HCT116 (cell line): ENCODE data around the gene CCL7. TPM values are rescaled to one million over a fixed set of nuclear protein-coding genes. Genes with fewer than 3 reads are reported as not detected.

Experiments used
- ATAC-seq: fragments of 200-7000 bp; cut with Tn5 transposase; 2 replicates; pipeline ENCODE4 v1.9.1; 2020; ENCODE audit warnings: mild to moderate bottlenecking, moderate library complexity
- BruUV-seq: library from RNA; stranded (reverse); fragments of 400-500 nt; replicated peaks from 2 replicates; lab custom pipeline; 2021; lab: Mats Ljungman, UMichigan
- CTCF ChIA-PET: fragments of 300-600 bp; sonication (Branson Sonifier 250); formaldehyde crosslinking; loops from one replicate; lab custom pipeline; 2021; ENCODE audit warnings: antibody characterized with exemption; lab: Charles Lee
- POLR2A ChIA-PET: fragments of 300-600, 350-600 bp; sonication (Branson Sonifier 250); formaldehyde crosslinking; loops from one replicate; lab custom pipeline; 2021; ENCODE audit warnings: antibody characterized with exemption; lab: Charles Lee
- RAD21 ChIA-PET, 2 experiments: fragments of 300-600 bp; sonication (Branson Sonifier 250); formaldehyde crosslinking; loops; one replicate each; lab custom pipeline; 2023; ENCODE audit warnings: low total read pairs in 2 of 2; ENCODE audit not compliant: uncharacterized antibody in 2 of 2, unreplicated experiment in 2 of 2, low non-redundant PET in 1 of 2; lab: Charles Lee
- DNase-seq: peaks from one replicate; pipeline ENCODE4 v3.0.0-alpha.2; 2010; ENCODE audit warnings: low read depth, low spot score
- H2AFZ ChIP-seq: fragments of 200-600 bp; shearing (Covaris generic), sonication (generic); 2 replicates; pipeline ENCODE4 v1.6.1; 2017; ENCODE audit warnings: low read depth, mixed run types, mixed read lengths, antibody characterized with exemption, low read length; ENCODE audit not compliant: poor library complexity, severe bottlenecking
- H3K27ac ChIP-seq: 2 replicates; pipeline ENCODE4 v1.5.1; 2012; ENCODE audit warnings: low read depth, low read length
- H3K27me3 ChIP-seq: fragments of 200-600 bp; sonication (generic); 2 replicates; pipeline ENCODE4 v1.6.1; 2016; ENCODE audit warnings: mixed run types, low read length, mixed read lengths; ENCODE audit not compliant: insufficient read depth
- H3K36me3 ChIP-seq, 2 experiments: fragments of 200-500 bp in 1 of 2; fragments of 200-600 bp in 1 of 2; sonication (Bioruptor generic) in 1 of 2; sonication (generic) in 1 of 2; 2 replicates each; pipeline versions ENCODE4 v1.5.1 to v1.6.1; 2014 to 2016; ENCODE audit warnings: low read length in 2 of 2, inconsistent platforms in 1 of 2, mixed read lengths in 1 of 2, mixed run types in 1 of 2; ENCODE audit not compliant: insufficient read depth in 2 of 2, control insufficient read depth in 1 of 2
- H3K4me1 ChIP-seq, 2 experiments: fragments of 200-600 bp in 1 of 2; sonication (generic) in 1 of 2; 2 replicates each; pipeline versions ENCODE4 v1.5.1 to v1.6.1; 2012 to 2017; ENCODE audit warnings: low read length in 2 of 2, inconsistent platforms in 1 of 2, mild to moderate bottlenecking in 1 of 2, mixed read lengths in 1 of 2, mixed run types in 1 of 2, moderate library complexity in 1 of 2; ENCODE audit not compliant: insufficient read depth in 2 of 2, control insufficient read depth in 1 of 2
- H3K4me2 ChIP-seq: fragments of 200-600 bp; sonication (generic); 2 replicates; pipeline ENCODE4 v1.6.1; 2017; ENCODE audit warnings: mixed run types, low read length, mixed read lengths
- H3K4me3 ChIP-seq, 2 experiments: fragments of 200-600 bp in 1 of 2; sonication (generic) in 1 of 2; replicated peaks in 1 of 2; 2 replicates each; pipeline ENCODE4 v1.5.1; 2011 to 2016; ENCODE audit warnings: low read length in 2 of 2, control low read depth in 1 of 2, low read depth in 1 of 2, mild to moderate bottlenecking in 1 of 2, mixed read lengths in 1 of 2, mixed run types in 1 of 2
- H3K79me2 ChIP-seq: fragments of 200-600 bp; sonication (generic); 2 replicates; pipeline ENCODE4 v1.6.1; 2017; ENCODE audit warnings: mild to moderate bottlenecking, mixed run types, low read length, moderate library complexity, mixed read lengths; ENCODE audit not compliant: insufficient read depth
- H3K9ac ChIP-seq: fragments of 200-600 bp; sonication (generic); 2 replicates; pipeline ENCODE4 v1.6.1; 2016; ENCODE audit warnings: low read length, mixed read lengths
- H3K9me2 ChIP-seq: fragments of 200-600 bp; sonication (generic), shearing (Covaris generic); 2 replicates; pipeline ENCODE4 v1.6.1; 2017; ENCODE audit warnings: mixed run types, mild to moderate bottlenecking, moderate library complexity; ENCODE audit not compliant: insufficient read depth
- H3K9me3 ChIP-seq, 2 experiments: fragments of 200-500 bp in 1 of 2; fragments of 200-600 bp in 1 of 2; sonication (Bioruptor generic) in 1 of 2; sonication (generic) in 1 of 2; 2 replicates each; pipeline ENCODE4 v1.6.1; 2014 to 2017; ENCODE audit warnings: low read length in 2 of 2, mixed read lengths in 2 of 2, inconsistent platforms in 1 of 2, low read depth in 1 of 2, mild to moderate bottlenecking in 1 of 2, mixed run types in 1 of 2, moderate library complexity in 1 of 2; ENCODE audit not compliant: control insufficient read depth in 1 of 2, insufficient read depth in 1 of 2
- H4K20me1 ChIP-seq: fragments of 200-600 bp; sonication (generic), shearing (Covaris generic); 2 replicates; pipeline ENCODE4 v1.6.1; 2017; ENCODE audit warnings: mixed run types, mild to moderate bottlenecking, moderate library complexity; ENCODE audit not compliant: insufficient read depth
- CEBPB ChIP-seq: IDR thresholded peaks from 2 replicates; pipeline ENCODE4 v1.6.1; 2012; ENCODE audit warnings: low read depth
- EGR1 ChIP-seq: IDR thresholded peaks from 2 replicates; pipeline ENCODE4 v1.6.1; 2012; ENCODE audit warnings: low read depth
- EZH2 ChIP-seq: fragments of 200-600 bp; sonication (generic); IDR thresholded peaks from 2 replicates; pipeline ENCODE4 v1.6.1; 2017; ENCODE audit warnings: antibody characterized with exemption, mixed run types
- EZH2phosphoT487 ChIP-seq: fragments of 200-600 bp; IDR thresholded peaks from 2 replicates; pipeline ENCODE4 v1.6.1; 2018; ENCODE audit warnings: antibody characterized with exemption, borderline replicate concordance
- FOSL1 ChIP-seq: IDR thresholded peaks from 2 replicates; pipeline ENCODE4 v1.6.1; 2012; ENCODE audit warnings: low read depth
- JUND ChIP-seq: IDR thresholded peaks from 2 replicates; pipeline ENCODE4 v1.6.1; 2012
- POLR2A ChIP-seq: IDR thresholded peaks from 2 replicates; pipeline ENCODE4 v1.7.0; 2011; ENCODE audit warnings: borderline replicate concordance; ENCODE audit not compliant: insufficient read depth, insufficient read length; ENCODE audit errors: extremely low read depth
- POLR2AphosphoS5 ChIP-seq: IDR thresholded peaks from 2 replicates; pipeline ENCODE4 v1.6.1; 2011; ENCODE audit warnings: mild to moderate bottlenecking, low read depth, low read length, moderate library complexity
- RAD21 ChIP-seq: IDR thresholded peaks from 2 replicates; pipeline ENCODE4 v1.6.1; 2012; ENCODE audit warnings: low read depth, mild to moderate bottlenecking
- SIN3A ChIP-seq: IDR thresholded peaks from 2 replicates; pipeline ENCODE4 v1.6.1; 2012; ENCODE audit warnings: low read depth
- SP1 ChIP-seq: IDR thresholded peaks from 2 replicates; pipeline ENCODE4 v1.6.1; 2012; ENCODE audit warnings: low read depth
- SRF ChIP-seq: IDR thresholded peaks from 2 replicates; pipeline ENCODE4 v1.6.1; 2012; ENCODE audit warnings: low read depth
- TCF7L2 ChIP-seq: IDR thresholded peaks from 2 replicates; pipeline ENCODE4 v1.7.0; 2011; ENCODE audit warnings: borderline replicate concordance, inconsistent platforms; ENCODE audit not compliant: insufficient read depth, insufficient read length; ENCODE audit errors: extremely low read depth
- ZFX ChIP-seq: fragments of 450-650 bp; IDR thresholded peaks from 2 replicates; pipeline ENCODE4 v1.6.1; 2017
- ZNF274 ChIP-seq: fragments of 200-500 bp; sonication (Bioruptor generic); IDR thresholded peaks from 2 replicates; pipeline ENCODE4 v1.6.1; 2014; ENCODE audit warnings: mild to moderate bottlenecking, low read depth, low read length, inconsistent platforms
- intact Hi-C: fragments of 100-400 bp; cut with micrococcal nuclease; formaldehyde crosslinking; loops from 2 replicates; pipeline ENCODE4 v1.10.0; 2022
- total RNA-seq: library from RNA; stranded (reverse); gene quantifications from one replicate; pipeline ENCODE4 v1.2.1, GENCODE V29; 2021; ENCODE audit not compliant: unreplicated experiment
- TF ChIP-seq, protein P1 (sequence below): IDR thresholded peaks from 2 replicates; pipeline ENCODE4 v1.6.1; 2012; ENCODE audit warnings: low read depth
- TF ChIP-seq, protein P2 (sequence below), 3 experiments: fragments of 200-600 bp in 1 of 3; sonication (generic) in 1 of 3; IDR thresholded peaks in 2 of 3; conservative IDR thresholded peaks in 1 of 3; 2 replicates each; pipeline ENCODE4 v1.5.1; 2012 to 2017; ENCODE audit warnings: low read depth in 2 of 3, low read length in 2 of 3, antibody characterized with exemption in 1 of 3, borderline replicate concordance in 1 of 3, control low read depth in 1 of 3, mild to moderate bottlenecking in 1 of 3, mixed read lengths in 1 of 3, mixed run types in 1 of 3, moderate library complexity in 1 of 3; ENCODE audit not compliant: insufficient read depth in 1 of 3
- TF ChIP-seq, protein P3 (sequence below): IDR thresholded peaks from 2 replicates; pipeline ENCODE4 v1.6.1; 2012
- TF ChIP-seq, protein P4 (sequence below): IDR thresholded peaks from 2 replicates; pipeline ENCODE4 v1.6.1; 2011; ENCODE audit warnings: mild to moderate bottlenecking, low read length, moderate library complexity; ENCODE audit not compliant: insufficient replicate concordance; ENCODE audit errors: extremely low read depth

Gene CCL7
- total RNA-seq, 1 experiment from 2014 or later, result not detected

DNA sequence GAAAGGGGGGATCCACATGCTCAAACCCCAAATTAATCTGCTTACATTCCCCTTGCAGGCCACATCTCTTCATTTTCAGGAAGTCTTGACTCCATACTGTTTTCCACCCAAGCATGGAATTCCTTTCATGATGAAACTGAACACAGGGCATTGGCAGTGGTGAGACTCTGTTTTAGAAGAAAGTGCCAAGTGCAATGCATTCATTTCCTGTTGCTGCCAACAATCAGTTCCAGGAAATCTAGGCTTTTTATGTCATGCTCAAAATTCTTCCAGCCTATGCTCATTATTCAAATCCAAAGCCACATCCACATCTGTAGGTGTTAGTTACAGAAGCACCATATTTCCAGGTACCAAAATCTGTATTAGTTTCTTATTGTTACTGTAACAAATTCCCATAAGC lies 10.9 kb upstream of the CCL7 start:
- intact Hi-C loops, result no loop called here
- TF ChIP-seq, protein P1, sequence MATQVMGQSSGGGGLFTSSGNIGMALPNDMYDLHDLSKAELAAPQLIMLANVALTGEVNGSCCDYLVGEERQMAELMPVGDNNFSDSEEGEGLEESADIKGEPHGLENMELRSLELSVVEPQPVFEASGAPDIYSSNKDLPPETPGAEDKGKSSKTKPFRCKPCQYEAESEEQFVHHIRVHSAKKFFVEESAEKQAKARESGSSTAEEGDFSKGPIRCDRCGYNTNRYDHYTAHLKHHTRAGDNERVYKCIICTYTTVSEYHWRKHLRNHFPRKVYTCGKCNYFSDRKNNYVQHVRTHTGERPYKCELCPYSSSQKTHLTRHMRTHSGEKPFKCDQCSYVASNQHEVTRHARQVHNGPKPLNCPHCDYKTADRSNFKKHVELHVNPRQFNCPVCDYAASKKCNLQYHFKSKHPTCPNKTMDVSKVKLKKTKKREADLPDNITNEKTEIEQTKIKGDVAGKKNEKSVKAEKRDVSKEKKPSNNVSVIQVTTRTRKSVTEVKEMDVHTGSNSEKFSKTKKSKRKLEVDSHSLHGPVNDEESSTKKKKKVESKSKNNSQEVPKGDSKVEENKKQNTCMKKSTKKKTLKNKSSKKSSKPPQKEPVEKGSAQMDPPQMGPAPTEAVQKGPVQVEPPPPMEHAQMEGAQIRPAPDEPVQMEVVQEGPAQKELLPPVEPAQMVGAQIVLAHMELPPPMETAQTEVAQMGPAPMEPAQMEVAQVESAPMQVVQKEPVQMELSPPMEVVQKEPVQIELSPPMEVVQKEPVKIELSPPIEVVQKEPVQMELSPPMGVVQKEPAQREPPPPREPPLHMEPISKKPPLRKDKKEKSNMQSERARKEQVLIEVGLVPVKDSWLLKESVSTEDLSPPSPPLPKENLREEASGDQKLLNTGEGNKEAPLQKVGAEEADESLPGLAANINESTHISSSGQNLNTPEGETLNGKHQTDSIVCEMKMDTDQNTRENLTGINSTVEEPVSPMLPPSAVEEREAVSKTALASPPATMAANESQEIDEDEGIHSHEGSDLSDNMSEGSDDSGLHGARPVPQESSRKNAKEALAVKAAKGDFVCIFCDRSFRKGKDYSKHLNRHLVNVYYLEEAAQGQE, result no peak
- TF ChIP-seq SP1 (no peak), ZFX (no peak), EZH2 (no peak), RAD21 (no peak), EGR1 (no peak), POLR2A (no peak), TCF7L2 (no peak), EZH2phosphoT487 (no peak), JUND (no peak), ZNF274 (no peak), POLR2AphosphoS5 (no peak), CEBPB (no peak), SIN3A (no peak), FOSL1 (no peak), SRF (no peak)
- TF ChIP-seq, protein P2, sequence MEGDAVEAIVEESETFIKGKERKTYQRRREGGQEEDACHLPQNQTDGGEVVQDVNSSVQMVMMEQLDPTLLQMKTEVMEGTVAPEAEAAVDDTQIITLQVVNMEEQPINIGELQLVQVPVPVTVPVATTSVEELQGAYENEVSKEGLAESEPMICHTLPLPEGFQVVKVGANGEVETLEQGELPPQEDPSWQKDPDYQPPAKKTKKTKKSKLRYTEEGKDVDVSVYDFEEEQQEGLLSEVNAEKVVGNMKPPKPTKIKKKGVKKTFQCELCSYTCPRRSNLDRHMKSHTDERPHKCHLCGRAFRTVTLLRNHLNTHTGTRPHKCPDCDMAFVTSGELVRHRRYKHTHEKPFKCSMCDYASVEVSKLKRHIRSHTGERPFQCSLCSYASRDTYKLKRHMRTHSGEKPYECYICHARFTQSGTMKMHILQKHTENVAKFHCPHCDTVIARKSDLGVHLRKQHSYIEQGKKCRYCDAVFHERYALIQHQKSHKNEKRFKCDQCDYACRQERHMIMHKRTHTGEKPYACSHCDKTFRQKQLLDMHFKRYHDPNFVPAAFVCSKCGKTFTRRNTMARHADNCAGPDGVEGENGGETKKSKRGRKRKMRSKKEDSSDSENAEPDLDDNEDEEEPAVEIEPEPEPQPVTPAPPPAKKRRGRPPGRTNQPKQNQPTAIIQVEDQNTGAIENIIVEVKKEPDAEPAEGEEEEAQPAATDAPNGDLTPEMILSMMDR (IDR thresholded peaks at IDR 0.05 in 2 of 3, conservative IDR thresholded peaks at IDR 0.05 in 1 of 3; ENCODE audit: borderline replicate concordance in 1 of 3, insufficient read depth in 1 of 3, low read depth in 2 of 3, low read length in 2 of 3), result no peak
- TF ChIP-seq, protein P3, sequence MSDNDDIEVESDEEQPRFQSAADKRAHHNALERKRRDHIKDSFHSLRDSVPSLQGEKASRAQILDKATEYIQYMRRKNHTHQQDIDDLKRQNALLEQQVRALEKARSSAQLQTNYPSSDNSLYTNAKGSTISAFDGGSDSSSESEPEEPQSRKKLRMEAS, result no peak
- TF ChIP-seq, protein P4, sequence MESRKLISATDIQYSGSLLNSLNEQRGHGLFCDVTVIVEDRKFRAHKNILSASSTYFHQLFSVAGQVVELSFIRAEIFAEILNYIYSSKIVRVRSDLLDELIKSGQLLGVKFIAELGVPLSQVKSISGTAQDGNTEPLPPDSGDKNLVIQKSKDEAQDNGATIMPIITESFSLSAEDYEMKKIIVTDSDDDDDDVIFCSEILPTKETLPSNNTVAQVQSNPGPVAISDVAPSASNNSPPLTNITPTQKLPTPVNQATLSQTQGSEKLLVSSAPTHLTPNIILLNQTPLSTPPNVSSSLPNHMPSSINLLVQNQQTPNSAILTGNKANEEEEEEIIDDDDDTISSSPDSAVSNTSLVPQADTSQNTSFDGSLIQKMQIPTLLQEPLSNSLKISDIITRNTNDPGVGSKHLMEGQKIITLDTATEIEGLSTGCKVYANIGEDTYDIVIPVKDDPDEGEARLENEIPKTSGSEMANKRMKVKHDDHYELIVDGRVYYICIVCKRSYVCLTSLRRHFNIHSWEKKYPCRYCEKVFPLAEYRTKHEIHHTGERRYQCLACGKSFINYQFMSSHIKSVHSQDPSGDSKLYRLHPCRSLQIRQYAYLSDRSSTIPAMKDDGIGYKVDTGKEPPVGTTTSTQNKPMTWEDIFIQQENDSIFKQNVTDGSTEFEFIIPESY, result no peak
- no peak for ATAC-seq
- no peaks in the 10 kb centered on the region for H4K20me1 ChIP-seq
- H3K79me2 ChIP-seq, result no peaks in the 10 kb centered on the region
- BruUV-seq, result no TSS peak
- H3K4me3 ChIP-seq, result no peak overlapping the region
- DNase-seq, result no peak
- no peaks in the 10 kb centered on the region for H3K27me3 ChIP-seq
- H3K9ac ChIP-seq, result no peak overlapping the region
- ChIA-PET POLR2A (no interaction called here), RAD21 (no interaction called here), CTCF (no interaction called here)
- no peaks in the 10 kb centered on the region for H3K9me3 ChIP-seq
- H3K4me1 ChIP-seq, result no peaks in the 10 kb centered on the region
- H3K36me3 ChIP-seq, result no peaks in the 10 kb centered on the region
- no peak overlapping the region for H3K4me2 ChIP-seq
- no peaks in the 10 kb centered on the region for H3K9me2 ChIP-seq
- H2AFZ ChIP-seq, result no peak overlapping the region
- no peak overlapping the region for H3K27ac ChIP-seq
